Measurements from ENCODE around the gene TRIM48.
"Not testable (repeated sequence)": the region's sequence is repeated elsewhere in the genome, so short reads cannot be mapped to it uniquely, and the experiment has no call there.

TRIM48 gene

GRCh38 chr11:55261855-55262254, at the start of gene TRIM48:
Gene TRIM48 (plus strand): TSS chr11:55262155. CDS start chr11:55262268, 113 bp downstream.
- not testable (repeated sequence) for DNase-seq (ENCODE audit: low read depth)

GRCh38 chr11:55238316-55238715, 23.6 kb upstream of the TRIM48 start:
- DNase-seq (ENCODE audit: low read depth): not testable (repeated sequence)

DNA sequence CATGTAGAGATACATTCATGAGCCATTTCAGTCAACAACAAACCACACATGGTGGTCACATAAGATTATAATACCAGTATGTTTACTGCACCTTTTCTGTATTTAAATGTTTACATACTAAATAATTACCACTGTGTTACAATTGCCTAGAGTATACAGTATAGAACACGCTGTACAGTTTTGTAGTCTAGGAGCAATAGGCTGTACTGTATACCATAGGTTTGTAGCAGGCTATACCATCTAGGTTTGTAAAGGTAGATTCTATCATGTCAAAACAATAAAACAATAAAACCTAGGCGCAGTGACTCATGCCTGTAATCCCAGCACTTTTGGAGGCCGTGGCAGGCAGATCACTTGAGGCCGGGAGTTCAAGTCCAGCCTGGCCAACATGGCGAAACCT, 1.1 kb downstream of the TRIM48 start:
- DNase-seq (ENCODE audit: low read depth): no peak

Data from ELR (cell line).